Activated CD4-positive, alpha-beta T cell treated with anti-CD3 and anti-CD28 coated beads for 36 hours (primary cell): ENCODE data around the gene CERS3. TPM values are rescaled to one million over a fixed set of nuclear protein-coding genes. Genes with fewer than 3 reads are reported as not detected.

Experiments used
- ATAC-seq: fragments of 200-7000 bp; cut with Tn5 transposase; one replicate; pipeline ENCODE4 v1.10.0; 2021; ENCODE audit warnings: mild to moderate bottlenecking, moderate library complexity
- CTCF ChIA-PET: fragments of 350-600 bp; sonication (Branson Sonifier 250); formaldehyde crosslinking; loops from one replicate; lab custom pipeline; 2021; ENCODE audit warnings: antibody characterized with exemption; lab: Charles Lee
- POLR2A ChIA-PET: fragments of 350-600 bp; sonication (Branson Sonifier 250); formaldehyde crosslinking; loops from one replicate; lab custom pipeline; 2021; ENCODE audit warnings: antibody characterized with exemption, inconsistent platforms; lab: Charles Lee
- DNase-seq: peaks from one replicate; pipeline ENCODE4 v3.0.0-alpha.2; 2020
- H3K27ac Mint-ChIP-seq: one replicate; pipeline ENCODE4 v1.8.0; 2021; ENCODE audit warnings: mixed read lengths
- H3K27me3 Mint-ChIP-seq: one replicate; pipeline ENCODE4 v1.8.0; 2021; ENCODE audit warnings: mixed read lengths
- H3K36me3 Mint-ChIP-seq: one replicate; pipeline ENCODE4 v1.8.0; 2021; ENCODE audit warnings: low read depth, mixed read lengths
- H3K4me1 Mint-ChIP-seq: one replicate; pipeline ENCODE4 v1.8.0; 2021; ENCODE audit warnings: mixed read lengths
- H3K4me3 Mint-ChIP-seq: one replicate; pipeline ENCODE4 v1.8.0; 2021; ENCODE audit warnings: mild to moderate bottlenecking, moderate library complexity, mixed read lengths
- H3K9me3 Mint-ChIP-seq: one replicate; pipeline ENCODE4 v1.8.0; 2021; ENCODE audit warnings: low read depth, mixed read lengths
- intact Hi-C, 2 experiments: fragments of 100-400 bp; cut with DNase I in 1 of 2; cut with micrococcal nuclease in 1 of 2; formaldehyde crosslinking; loops; one replicate each; pipeline versions ENCODE4 v1.14.2 to v1.15.1; 2022 to 2024; cut with DNase I, micrococcal nuclease
- total RNA-seq, 2 experiments: library from RNA; stranded (reverse); gene quantifications; one replicate each; pipeline ENCODE4 v1.2.3, GENCODE V29; 2021

Gene CERS3
- total RNA-seq, 2 experiments from 2014 or later: 0.41 to 0.60 TPM

DNA sequence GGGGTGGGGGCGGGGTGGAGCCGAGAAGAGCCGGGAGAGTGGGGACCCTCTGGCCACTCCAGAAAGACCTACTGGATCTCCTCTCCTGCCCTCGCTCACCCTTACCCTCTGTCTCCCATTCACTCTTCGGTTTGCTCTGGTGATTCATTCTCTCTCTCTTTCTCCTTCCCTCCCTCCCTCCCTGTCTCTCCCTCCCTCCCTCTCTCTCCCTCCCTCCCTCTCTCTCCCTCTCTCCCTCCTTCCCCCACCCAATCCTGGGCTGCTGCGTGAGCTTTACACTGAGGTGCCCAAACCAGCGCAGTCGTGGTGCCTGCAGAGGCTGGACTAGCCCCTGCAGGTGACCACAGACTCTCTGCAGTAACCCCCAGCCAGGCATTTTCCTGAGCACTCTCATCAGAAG, 154.8 kb downstream of the CERS3 start:
- no peak for ATAC-seq
- Mint-ChIP-seq H3K4me1 (peaks cover 6% of the 10 kb centered on the region), H3K4me3 (no peak overlapping the region), H3K27ac (no peak overlapping the region), H3K36me3 (no peaks in the 10 kb centered on the region), H3K9me3 (peaks cover 7% of the 10 kb centered on the region), H3K27me3 (peaks cover 40% of the 10 kb centered on the region)
- no peak for DNase-seq
- intact Hi-C loops: no loop called here
- ChIA-PET POLR2A (no interaction called here), CTCF (no interaction called here)

GRCh38 chr15:100373120-100373896, 155.4 kb downstream of the CERS3 start:
- no peak overlapping the region for H3K4me3 Mint-ChIP-seq
- ChIA-PET CTCF (interaction anchor here (0.7 to 1.0 kb wide), 2 partner anchors 23 to 198 kb away, joined by 3 to 6 read pairs; no protein-coding TSS in a partner anchor), POLR2A (no interaction called here)
- intact Hi-C loops: no loop called here
- H3K4me1 Mint-ChIP-seq: peaks cover 6% of the 10 kb centered on the region
- no peak for DNase-seq
- no peak overlapping the region for H3K27ac Mint-ChIP-seq
- peak; percentile 19 for ATAC-seq
- peaks cover 41% of the 10 kb centered on the region for H3K27me3 Mint-ChIP-seq
- H3K36me3 Mint-ChIP-seq: no peaks in the 10 kb centered on the region
- peaks cover 7% of the 10 kb centered on the region for H3K9me3 Mint-ChIP-seq

GRCh38 chr15:100372739-100373119, 156.0 kb downstream of the CERS3 start:
- Mint-ChIP-seq H3K27me3 (peaks cover 44% of the 10 kb centered on the region), H3K36me3 (no peaks in the 10 kb centered on the region), H3K27ac (no peak overlapping the region), H3K9me3 (peaks cover 7% of the 10 kb centered on the region), H3K4me3 (no peak overlapping the region), H3K4me1 (peaks cover 6% of the 10 kb centered on the region)
- ChIA-PET CTCF (interaction anchor here (0.7 to 1.0 kb wide), 2 partner anchors 23 to 198 kb away, joined by 3 to 6 read pairs; no protein-coding TSS in a partner anchor), POLR2A (no interaction called here)
- intact Hi-C loops: no loop called here
- DNase-seq (no peak), ATAC-seq (no peak)

- DNase-seq: no peak
- no peak overlapping the region for H3K4me3 Mint-ChIP-seq
- H3K27ac Mint-ChIP-seq: no peak overlapping the region
- no peaks in the 10 kb centered on the region for H3K9me3 Mint-ChIP-seq
- H3K27me3 Mint-ChIP-seq: peaks cover 30% of the 10 kb centered on the region
- ChIA-PET POLR2A (no interaction called here), CTCF (interaction anchor here (0.6 to 1.0 kb wide), 2 partner anchors 26 to 417 kb away, joined by 3 read pairs; no protein-coding TSS in a partner anchor)
- H3K4me1 Mint-ChIP-seq: peaks cover 4% of the 10 kb centered on the region
- ATAC-seq: no peak
- no peaks in the 10 kb centered on the region for H3K36me3 Mint-ChIP-seq
- intact Hi-C loops: no loop called here
These were observed 173.4 kb downstream of the CERS3 start for GRCh38 chr15:100355342-100355741.

- DNase-seq (no peak), ATAC-seq (no peak)
- intact Hi-C loops: loop anchor here in 1 of 2 experiments (5.0 kb wide), 1 partner anchor 519 kb away; no protein-coding TSS in a partner anchor
- Mint-ChIP-seq H3K27me3 (peaks cover 24% of the 10 kb centered on the region), H3K9me3 (no peaks in the 10 kb centered on the region), H3K4me3 (no peak overlapping the region), H3K4me1 (peaks cover 7% of the 10 kb centered on the region), H3K27ac (no peak overlapping the region), H3K36me3 (no peaks in the 10 kb centered on the region)
- ChIA-PET CTCF (no interaction called here), POLR2A (no interaction called here)
These were observed 175.3 kb downstream of the CERS3 start for GRCh38 chr15:100353449-100353848.

GRCh38 chr15:100350434-100351226, 178.1 kb downstream of the CERS3 start:
- Mint-ChIP-seq H3K27me3 (peaks cover 10% of the 10 kb centered on the region), H3K4me3 (peak overlapping the region; percentile 78), H3K27ac (peak overlapping the region; percentile 42), H3K36me3 (no peaks in the 10 kb centered on the region), H3K9me3 (no peaks in the 10 kb centered on the region), H3K4me1 (peaks cover 7% of the 10 kb centered on the region)
- ATAC-seq (no peak), DNase-seq (no peak)
- ChIA-PET CTCF (interaction anchor here (0.6 to 7.5 kb wide), 66 partner anchors 8 to 1897 kb away, joined by 3 to 177 read pairs (median 4); partner anchors contain the start of genes ADAMTS17, ASB7 and LINS1), POLR2A (interaction anchor here (0.7 to 2.1 kb wide), 4 partner anchors 9 to 253 kb away, joined by 3 to 4 read pairs (median 3); partner anchors contain the start of genes ADAMTS17, ASB7 and LINS1)
- intact Hi-C loops: loop anchor here (1.0 to 5.0 kb wide), 8 partner anchors 8 to 657 kb away; partner anchors contain the start of genes ASB7 (in 1 of the 2) and LINS1 (in 1 of the 2)

Other genes with a start within 250 kb of the CERS3 start
- gene ADAMTS17, start 187.0 kb downstream of the CERS3 start, total RNA-seq: under 1 TPM; 0.49 to 0.57 TPM
- 10 to 100 TPM; 41.7 to 43.8 TPM for gene LINS1, start 73.2 kb upstream of the CERS3 start, total RNA-seq
- gene ASB7, start 73.6 kb upstream of the CERS3 start, total RNA-seq: 10 to 100 TPM; 16.6 to 19.5 TPM